ENCODE results near the gene GALNT2.
A peak's percentile ranks its signal among the peaks of the same experiment; 100 is the strongest.

GALNT2 gene

GRCh38 chr1:230052018-230052417, 15.0 kb upstream of the GALNT2 start:
- DNase-seq = no peak

DNA sequence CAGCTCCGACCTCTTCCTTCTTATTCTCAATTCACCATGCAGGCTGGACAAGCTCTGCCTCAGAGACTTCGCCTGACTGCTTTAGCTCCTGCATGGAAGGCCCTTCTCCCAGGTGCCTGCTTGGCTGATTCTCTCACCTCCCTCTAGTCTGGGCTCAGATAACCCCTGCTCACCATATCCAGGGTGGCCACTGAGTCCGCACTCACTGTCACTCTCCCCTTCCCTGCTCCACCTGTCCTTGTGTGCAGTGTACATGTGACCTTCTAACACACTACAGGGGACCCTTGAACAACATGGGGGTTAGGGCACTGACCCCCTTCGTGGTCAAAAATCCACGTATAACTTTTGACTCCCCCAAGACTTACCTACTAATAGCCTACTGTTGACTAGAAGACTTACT, 14.4 kb upstream of the GALNT2 start:
- DNase-seq = no peak

DNA sequence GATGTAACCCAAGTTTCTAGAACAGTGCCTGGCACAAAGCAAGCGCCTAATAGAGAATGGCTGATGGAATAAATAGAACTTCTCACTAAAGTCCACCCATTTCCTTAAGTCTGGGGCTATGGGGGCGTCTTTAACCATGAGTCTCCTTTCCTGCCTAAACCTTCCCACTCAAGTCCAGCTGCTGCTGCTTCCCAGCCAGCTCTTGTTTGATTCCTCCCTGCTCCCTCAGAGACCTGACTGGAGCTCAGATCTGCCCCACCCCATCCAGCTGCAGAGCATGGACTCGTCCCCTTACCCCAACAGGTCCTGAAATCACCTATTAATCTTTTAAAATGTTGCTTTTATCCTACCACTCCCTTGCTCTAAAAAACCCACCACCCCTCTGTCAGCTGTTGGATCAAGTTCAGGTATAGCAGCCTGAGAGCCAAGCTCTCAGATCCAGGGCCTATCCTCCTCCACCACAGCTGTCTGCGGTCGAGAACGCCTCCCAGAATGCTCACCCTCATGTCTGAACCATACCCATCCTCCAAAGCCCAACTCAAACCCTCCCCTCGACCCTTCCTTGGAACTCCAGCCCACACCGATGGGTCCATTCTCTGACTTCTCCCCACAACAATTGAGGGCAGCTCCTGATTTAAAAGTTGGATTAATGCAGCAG, 12.8 kb upstream of the GALNT2 start:
- no peak for DNase-seq

DNA sequence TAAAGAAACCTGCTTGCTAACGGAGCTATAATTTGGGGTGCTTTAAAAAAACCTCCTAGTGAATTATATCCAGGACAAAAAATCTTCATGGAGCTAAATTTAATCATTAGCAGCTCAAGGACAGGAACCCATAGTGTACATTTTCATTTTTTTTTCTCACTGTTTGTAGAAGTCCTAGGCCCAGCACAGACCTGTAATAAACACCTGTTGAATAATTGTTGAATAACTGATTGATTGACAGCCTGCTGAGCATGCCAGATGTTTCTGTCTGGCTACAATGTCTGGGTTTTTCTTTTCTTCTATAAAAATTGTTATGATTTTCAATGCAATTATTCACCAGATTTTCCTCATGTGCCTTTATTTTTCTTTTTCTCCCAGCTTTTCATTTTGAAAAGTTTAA, 10.9 kb upstream of the GALNT2 start:
- no peak for DNase-seq

- DNase-seq = no peak
These were observed 9.9 kb upstream of the GALNT2 start for GRCh38 chr1:230057100-230057499.

- DNase-seq = no peak
These were observed 9.1 kb upstream of the GALNT2 start for GRCh38 chr1:230057681-230058565.

- no peak for DNase-seq
These were observed 8.4 kb upstream of the GALNT2 start for GRCh38 chr1:230058626-230059025.

GRCh38 chr1:230061801-230062200, 5.2 kb upstream of the GALNT2 start:
- DNase-seq = no peak

DNA sequence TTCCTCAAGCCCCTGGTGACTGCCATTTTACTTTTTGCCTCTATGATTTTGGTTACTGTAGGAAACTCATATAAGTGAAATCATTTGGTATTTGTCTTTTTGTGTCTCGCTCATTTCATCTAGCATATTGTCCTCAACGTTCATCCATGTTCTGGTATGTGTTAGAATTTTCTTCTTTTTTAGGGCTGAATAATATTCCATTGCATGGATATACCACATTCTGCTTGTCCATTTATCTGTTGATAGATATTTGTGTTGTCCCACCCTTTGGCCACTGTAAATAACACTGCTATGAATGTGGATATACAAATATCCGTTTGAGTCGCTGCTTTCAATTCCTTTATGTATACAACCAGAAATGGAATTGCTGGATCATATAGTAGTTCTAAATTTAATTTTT, 4.5 kb upstream of the GALNT2 start:
- no peak for DNase-seq

DNA sequence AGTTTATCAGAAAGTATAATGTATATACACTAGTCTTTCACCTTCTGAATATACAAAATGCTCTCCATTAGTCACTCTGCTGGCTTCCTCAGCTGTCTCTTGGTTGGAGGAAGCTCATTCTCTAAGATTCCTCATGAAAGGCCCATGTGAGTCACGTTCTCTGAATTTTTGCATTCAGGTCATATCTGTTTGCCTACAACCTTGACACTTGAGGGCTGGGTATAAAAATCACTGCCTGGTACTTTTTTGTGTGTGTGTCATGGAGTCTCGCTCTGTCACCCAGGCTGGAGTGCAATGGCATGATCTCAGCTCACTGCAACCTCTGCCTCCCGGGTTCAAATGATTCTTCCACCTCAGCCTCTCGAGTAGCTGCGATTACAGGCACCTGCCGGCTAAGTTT, 2.8 kb upstream of the GALNT2 start:
- no peak for DNase-seq

DNA sequence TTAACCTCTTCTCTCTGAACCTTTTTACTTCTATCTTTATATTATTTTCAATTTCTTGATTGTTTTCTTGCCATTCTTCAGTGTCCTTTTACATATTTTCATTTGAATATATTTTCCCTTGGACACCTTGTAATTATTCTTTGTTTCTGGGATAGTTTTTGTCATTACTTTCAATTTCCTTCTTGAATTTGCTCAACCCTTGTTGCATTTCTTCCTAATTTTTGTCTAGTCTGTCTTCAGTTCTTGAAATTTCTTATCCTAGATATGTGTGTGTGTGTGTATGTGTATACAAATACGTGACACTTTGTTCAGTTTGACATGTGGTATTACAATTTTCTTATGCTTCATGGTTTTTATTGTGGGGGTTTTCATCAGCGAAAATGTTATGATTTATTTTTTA, 1.9 kb upstream of the GALNT2 start:
- no peak for DNase-seq

GRCh38 chr1:230065571-230065970, 1.5 kb upstream of the GALNT2 start:
- DNase-seq = no peak

DNA sequence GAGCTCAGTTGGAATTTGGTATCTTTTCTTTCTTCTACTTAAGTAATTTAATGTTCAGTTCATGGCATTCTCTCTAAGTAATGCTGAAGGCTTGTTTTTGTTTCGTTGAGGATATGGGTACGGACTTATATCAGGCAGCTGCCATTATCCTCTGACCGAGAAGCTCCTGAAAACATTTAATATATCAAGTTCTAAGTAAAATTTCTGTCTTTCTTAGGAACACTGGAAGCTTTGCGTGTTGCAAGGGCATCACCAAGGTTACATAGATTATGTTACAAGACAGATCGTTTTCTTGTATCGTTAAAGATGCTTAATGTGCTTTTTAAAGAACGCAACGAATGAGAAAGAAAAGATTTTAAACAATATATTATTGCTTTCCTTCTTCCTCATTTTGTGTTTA, 1.0 kb upstream of the GALNT2 start:
- no peak for DNase-seq

GRCh38 chr1:230067419-230067870, 407 bp downstream of the GALNT2 start:
- peak; percentile 46 for DNase-seq

DNA sequence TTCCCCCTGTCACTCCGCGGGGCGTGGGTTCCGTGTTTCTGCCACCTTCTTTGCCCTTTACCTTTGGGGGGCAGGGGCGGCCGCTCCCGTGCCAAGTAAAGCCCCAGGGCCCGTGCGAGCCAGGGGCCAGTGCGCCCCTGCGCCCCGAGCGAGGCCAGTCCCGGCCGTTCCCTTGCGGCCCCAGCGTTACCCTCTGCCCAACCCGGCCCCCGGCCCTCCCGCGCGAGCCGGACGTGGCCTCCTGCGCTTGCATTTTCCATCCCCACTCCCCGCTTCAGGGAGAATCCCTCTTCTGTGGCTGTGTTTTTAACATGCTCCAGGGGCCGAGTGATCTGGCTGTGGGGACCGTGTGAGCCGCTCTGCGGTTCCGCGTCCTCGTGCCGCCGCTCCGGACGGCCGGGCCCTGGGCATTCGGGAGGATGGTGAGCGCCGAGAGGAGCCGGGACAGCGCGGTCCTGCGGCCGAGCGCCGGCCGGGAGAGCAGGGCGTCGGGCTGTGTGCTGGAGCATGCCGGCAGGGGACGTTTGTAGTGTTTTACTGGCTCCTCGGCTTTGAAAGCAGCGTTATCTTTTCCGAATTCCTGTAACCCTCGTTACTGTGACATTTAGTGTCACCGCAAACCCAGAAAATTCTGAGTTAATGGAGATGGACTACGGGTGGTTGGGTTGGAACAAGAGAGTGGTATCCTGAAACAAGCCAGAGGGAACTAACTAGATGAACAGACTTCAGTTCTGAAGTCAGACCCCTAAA, 1.0 kb downstream of the GALNT2 start:
- DNase-seq = peak; percentile 29

DNA sequence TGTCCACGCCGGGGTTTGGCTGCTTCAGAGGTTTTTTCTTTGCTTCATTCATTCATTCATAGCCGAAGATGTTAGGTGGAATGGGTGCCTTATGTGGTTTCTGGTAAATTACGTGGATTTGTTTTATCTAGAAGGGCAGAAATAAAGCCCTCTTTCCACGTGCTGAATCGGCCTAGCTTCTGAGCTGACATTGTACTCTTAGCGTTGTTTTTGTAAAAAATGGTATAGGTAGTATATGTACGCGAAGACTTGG, 1.5 kb downstream of the GALNT2 start:
- no peak for DNase-seq

DNA sequence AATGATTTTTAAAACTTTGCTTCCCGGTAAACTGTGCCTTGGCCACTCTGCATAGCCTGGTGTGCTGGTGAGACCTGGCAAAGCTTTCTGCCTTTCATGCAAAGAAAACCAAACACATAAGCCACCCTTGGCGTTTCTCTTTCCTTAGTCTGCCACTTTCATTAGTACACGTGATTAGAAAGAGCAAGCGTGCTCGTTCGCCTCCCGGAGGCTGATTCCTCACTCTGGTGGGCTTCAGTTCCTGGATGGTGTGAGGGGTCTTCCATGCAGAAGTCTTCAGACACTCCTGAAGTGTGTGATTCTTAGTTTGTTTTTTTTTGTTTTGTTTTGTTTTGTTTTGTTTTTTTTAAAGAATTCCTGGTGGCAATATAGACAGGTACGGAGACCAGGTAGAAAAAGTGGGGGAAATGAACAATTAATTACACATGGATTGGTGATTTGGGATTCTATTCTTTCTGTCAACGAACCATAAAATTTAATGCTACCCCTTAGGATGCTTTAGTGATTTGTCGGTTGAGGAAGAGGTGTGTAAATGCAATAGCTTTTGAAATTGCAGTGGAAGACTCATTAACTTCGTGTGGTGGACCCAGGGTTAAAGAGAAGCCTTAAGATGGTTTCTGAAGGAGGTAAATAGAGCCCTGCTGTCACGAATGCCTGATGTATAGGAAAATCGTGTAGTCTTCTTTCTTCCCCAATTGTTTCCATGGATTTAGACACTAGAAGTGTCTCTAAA, 2.1 kb downstream of the GALNT2 start:
- DNase-seq = no peak

DNA sequence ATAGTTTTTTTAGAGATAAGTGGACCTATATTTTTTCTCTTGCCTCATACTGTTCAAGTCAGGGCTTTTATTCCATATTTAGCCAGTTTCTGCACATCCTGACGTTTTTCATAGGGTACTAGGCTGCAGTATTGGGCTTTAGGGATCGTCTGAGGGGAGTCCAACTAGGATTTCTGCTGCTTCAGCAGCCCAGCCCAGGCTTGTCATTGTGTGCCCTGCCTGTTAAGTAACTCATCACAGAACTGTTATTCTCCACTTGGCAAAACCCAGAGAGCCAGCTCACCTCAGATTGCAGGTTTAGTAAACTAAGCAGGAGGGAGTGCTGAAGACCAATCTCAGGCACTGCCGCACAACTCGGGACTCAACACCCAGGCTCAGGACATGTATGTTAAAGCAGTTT, 2.8 kb downstream of the GALNT2 start:
- DNase-seq = no peak

- DNase-seq = no peak
These were observed 3.5 kb downstream of the GALNT2 start for GRCh38 chr1:230070321-230071208.

GRCh38 chr1:230071316-230071715, 4.3 kb downstream of the GALNT2 start:
- no peak for DNase-seq

DNA sequence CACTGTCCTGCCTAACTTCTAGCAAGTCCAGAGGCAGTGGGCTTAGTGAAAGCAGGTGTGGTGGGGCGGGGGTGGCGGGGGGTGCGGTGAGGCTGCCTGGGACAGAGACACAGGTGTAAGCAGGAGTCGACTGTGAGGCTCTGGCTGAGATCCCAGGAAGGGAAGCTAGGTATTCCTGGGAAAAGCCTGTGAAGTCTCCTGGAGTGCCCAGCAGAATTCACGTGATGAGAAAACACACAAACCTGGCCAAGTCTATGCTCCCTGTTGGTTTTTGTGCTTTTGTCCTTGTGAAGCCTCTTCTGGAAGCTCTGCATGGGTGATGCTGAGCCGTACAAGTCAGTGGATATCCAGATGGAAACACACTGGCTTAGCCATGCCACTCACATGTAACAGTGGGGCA, 5.3 kb downstream of the GALNT2 start:
- DNase-seq = no peak

- DNase-seq = no peak
These were observed 5.8 kb downstream of the GALNT2 start for GRCh38 chr1:230072866-230073265.
